Omental fat pad (tissue), 4 donors: ENCODE measurements around the gene TMEM271. TPM values are rescaled to one million over a fixed set of nuclear protein-coding genes. Genes with fewer than 3 reads are reported as not detected.

Source experiments
- ATAC-seq: fragments of 150-250 bp; one replicate; pipeline ENCODE4 v1.9.1; 2016; ENCODE audit warnings: mild to moderate bottlenecking, moderate library complexity; ENCODE audit not compliant: low FRiP score
- DNase-seq: peaks from one replicate; pipeline ENCODE4 v3.0.0-alpha.2; 2019; ENCODE audit warnings: low spot score
- total RNA-seq, 4 donors: library from RNA; depleted of rRNA; stranded (reverse); fragments of >200 nt; gene quantifications; one replicate each; pipeline ENCODE4 v1.1.0, GENCODE V29; 2016
- TF ChIP-seq, protein P1 (sequence below), 3 donors: fragments of 450-650 bp; IDR thresholded peaks; one replicate each; pipeline ENCODE4 v1.5.1; 2016 to 2017; ENCODE audit warnings: antibody characterized with exemption in 3 of 3, mild to moderate bottlenecking in 3 of 3, moderate library complexity in 2 of 3

Gene TMEM271
- total RNA-seq, 4 donors from 2014 or later = not detected

DNA sequence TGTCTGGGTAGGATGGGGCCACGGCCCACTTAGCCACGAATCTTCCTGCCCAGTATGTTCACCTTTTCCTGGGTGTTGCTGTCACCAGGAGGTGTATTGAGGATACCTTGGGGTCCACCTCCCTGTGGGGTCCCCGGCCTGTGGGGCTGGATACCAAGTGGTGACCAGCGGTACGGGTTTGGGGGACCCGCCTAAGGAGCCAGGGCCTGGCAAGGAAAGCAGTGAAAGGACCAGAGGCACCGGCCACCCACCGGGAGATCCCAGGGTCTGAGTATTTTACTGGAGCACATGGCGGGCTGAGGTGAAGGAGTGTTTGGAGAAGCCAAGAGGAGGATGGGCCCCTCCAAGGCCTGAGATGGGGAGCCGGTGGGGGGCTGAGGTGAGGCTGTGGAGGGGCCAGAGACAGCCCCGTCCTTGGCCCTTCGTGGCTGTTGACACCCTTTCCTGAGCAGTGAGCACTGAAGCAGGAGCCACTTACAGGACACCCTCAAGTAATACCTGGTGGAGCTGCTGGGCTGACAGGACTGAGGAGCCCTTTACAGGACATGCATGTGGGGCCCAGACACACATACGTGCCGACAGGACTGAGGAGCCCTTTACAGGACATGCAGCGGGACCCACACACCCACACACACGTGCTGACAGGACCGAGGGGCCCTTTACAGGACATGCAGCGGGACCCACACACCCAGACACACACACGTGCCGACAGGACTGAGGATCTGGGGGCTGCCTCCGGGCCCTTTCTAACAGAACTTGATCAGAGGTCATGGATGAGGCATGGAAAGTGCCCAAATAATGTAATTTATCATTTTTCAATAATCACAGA, 38.4 kb downstream of the TMEM271 start:
- DNase-seq = no peak
- no peak for ATAC-seq

DNA sequence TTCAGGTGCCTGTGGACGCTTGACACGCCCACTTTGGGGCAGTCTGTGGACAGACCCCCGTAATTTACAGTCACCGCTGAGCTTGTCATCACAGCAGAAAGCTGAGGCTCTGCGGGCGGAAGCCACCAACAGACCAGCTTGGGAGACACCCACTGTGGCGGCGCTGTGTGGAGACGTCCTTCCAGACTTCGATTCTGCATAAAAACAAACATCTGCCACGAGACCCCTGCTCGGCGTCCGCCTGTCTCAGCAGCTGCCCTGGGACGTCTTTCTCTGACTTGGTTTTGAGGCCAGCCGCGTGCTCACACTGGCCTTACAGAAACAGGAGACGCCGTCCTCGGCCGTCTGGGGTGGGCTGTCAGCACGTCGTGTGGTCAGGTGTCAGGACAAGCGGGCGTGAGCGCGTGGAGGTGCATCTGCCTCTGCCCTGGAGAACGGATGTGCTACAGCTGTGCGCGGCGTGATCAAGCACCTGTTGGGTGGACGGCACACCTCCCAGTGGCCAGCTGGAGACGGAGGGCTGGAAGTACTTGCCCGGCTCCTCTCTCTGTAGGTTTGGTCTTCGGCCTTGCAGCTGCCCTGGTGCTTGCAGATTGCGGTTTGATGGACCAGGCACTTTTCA, 39.6 kb downstream of the TMEM271 start:
- no peak for DNase-seq
- ATAC-seq = no peak
- TF ChIP-seq, protein P1, sequence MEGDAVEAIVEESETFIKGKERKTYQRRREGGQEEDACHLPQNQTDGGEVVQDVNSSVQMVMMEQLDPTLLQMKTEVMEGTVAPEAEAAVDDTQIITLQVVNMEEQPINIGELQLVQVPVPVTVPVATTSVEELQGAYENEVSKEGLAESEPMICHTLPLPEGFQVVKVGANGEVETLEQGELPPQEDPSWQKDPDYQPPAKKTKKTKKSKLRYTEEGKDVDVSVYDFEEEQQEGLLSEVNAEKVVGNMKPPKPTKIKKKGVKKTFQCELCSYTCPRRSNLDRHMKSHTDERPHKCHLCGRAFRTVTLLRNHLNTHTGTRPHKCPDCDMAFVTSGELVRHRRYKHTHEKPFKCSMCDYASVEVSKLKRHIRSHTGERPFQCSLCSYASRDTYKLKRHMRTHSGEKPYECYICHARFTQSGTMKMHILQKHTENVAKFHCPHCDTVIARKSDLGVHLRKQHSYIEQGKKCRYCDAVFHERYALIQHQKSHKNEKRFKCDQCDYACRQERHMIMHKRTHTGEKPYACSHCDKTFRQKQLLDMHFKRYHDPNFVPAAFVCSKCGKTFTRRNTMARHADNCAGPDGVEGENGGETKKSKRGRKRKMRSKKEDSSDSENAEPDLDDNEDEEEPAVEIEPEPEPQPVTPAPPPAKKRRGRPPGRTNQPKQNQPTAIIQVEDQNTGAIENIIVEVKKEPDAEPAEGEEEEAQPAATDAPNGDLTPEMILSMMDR (IDR thresholded peaks at IDR 0.05) = no peak

More for the DNA sequence above, 38.4 kb downstream of the TMEM271 start:
- TF ChIP-seq, protein P1 (IDR thresholded peaks at IDR 0.05) = no peak

DNA sequence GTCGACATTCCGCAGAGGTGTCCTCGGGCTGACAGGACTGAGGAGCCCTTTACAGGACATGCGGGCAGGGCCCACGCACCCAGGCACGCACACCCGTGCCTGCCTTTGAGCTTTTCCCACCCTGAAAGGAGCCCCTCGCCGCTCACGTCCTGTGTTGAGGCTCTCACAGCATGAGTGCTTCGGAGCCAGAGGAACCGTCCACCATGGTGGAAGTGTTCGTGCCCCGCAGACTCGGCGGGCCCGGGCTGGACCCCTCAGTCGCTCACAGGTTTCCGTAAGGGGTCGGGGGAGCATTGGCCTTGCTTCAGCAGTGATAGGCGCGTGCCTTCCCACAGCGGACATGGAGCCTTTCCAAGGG, 40.2 kb downstream of the TMEM271 start:
- ATAC-seq (no peak), DNase-seq (no peak)
- TF ChIP-seq, protein P1 (IDR thresholded peaks at IDR 0.05) = no peak

DNA sequence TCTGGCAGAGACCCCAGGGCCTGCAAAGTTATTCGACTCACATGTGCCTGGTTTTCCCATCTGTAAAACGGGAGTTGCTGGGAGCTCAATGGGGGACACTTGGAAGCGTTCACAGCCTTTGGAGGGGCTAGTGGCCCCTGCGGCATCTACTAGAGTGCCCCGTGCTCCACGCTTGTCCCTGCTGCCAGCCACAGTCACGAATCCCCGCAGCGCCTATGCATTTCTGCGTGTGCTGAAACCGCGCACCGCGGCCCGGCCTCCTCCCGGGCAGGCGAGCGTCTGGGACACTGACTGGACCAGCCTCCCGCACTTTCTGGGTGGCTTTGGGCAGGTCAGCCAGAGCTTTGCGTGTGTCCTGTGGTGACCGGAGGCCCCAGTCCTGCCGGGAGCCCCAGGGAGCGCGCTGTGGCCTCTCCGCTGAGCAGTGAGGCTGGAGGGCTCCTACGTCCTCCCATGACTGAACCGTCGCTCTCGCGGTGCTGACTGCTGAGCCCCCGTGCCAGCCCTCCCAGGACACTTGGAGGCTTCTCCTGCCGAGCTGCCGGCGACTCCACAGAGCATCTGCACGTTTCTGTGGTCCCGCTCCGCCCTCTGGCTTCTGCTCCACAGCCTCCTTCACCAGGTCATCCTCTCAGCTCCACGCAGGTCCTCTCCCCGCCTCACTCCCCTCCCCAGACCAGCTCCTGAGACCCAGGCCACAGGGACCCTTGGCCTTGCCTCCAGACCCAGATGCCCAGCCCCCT, 40.7 kb downstream of the TMEM271 start:
- DNase-seq = no peak
- no peak for ATAC-seq
- TF ChIP-seq, protein P1 (IDR thresholded peaks at IDR 0.05) = no peak

DNA sequence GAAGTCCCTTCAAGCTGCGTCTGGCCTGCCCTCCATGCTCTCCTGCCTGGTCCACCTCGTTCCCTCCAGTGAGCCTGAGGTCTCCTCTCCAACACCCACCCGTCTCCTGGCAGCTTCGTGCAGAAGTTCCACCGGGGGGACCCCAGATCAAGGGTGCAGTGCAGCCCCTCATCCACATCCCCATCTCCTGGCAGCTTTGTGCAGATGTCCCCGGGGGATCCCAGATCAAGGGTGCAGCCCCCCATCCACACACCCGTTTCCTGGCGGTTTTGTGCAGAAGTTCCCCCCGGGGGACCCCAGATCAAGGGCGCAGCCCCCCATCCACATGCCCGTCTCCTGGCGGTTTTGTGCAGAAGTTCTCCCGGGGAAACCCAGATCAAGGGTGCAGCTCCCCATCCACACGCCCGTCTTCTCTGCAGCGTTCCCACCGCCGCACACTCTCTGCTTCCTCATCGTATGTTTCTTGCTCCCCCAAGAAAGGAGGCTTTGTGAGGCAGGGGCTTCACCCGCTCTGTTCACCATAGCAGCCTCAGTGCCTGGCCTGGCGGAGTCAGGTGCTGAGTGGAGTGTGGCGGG, 41.4 kb downstream of the TMEM271 start:
- ATAC-seq (no peak), DNase-seq (no peak)
- TF ChIP-seq, protein P1 (IDR thresholded peaks at IDR 0.05) = no peak

DNA sequence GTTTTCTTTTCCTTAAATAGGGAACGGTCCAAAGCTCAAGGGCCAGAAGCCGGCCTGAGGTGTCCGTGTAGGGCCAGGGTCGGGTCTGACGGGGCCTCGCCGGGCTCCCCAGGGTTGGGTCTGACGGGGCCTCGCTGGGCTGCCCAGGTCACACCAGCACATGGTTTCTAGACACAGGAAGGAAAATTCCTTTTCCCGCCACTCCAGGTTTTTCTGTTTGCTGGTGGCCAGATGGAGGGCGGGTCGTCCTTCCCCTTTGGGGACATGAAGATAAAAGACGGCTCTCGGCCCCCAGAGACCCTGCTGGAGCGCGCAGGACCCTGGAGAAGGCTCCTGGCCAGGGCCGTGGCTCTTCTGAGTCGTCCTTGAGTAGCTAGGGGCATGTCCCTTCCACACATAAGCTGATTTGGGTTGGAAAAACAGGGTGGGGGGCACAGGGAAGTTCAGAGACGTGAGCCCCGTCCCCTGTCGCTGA, 42.0 kb downstream of the TMEM271 start:
- no peak for DNase-seq
- no peak for ATAC-seq
- TF ChIP-seq, protein P1 (IDR thresholded peaks at IDR 0.05) = no peak
